ENCODE results near the gene OR4D5. TPM values are rescaled to one million over a fixed set of nuclear protein-coding genes. Genes with fewer than 3 reads are reported as not detected.

The OR4D5 gene
- total and polyA plus RNA-seq, 2 of the 8 experiments (the other 6 are each of a cell fraction or from before 2014, with no cell fraction given) = not detected

GRCh38 chr11:123942413-123942812, 3.0 kb downstream of the OR4D5 start:
- Histone ChIP-seq H3K4me3 (ENCODE audit: extremely low read depth in 1 of 4, insufficient read depth in 2 of 4, low read depth in 3 of 4, low read length in 4 of 4) (no peak overlapping the region), H2BK120ac (replicated peaks; ENCODE audit: low read depth, low read length) (no peak overlapping the region), H4K20me1 (replicated peaks in 1 of 2; ENCODE audit: control insufficient read depth in 1 of 2, insufficient read depth in 2 of 2, low read length in 2 of 2) (no peaks in the 10 kb centered on the region), H2BK12ac (ENCODE audit: low read depth, low read length) (no peak overlapping the region), H2BK20ac (ENCODE audit: low read length) (no peak overlapping the region), H3K9ac (replicated peaks in 1 of 4; ENCODE audit: extremely low read depth in 1 of 4, low read depth in 3 of 4, low read length in 3 of 4) (no peak overlapping the region), H3K14ac (ENCODE audit: insufficient read length) (no peak overlapping the region), H4K91ac (replicated peaks; ENCODE audit: insufficient read length, low read length) (no peak overlapping the region), H3K23me2 (ENCODE audit: low read depth, low read length) (no peaks in the 10 kb centered on the region), H3K23ac (ENCODE audit: insufficient read length) (no peak overlapping the region), H2AFZ (ENCODE audit: low read length) (no peak overlapping the region), H3K18ac (ENCODE audit: extremely low read depth, low read length) (no peak overlapping the region), H3K27ac (ENCODE audit: low read depth, low read length) (no peak overlapping the region), H3K36me3 (ENCODE audit: control insufficient read depth in 2 of 4, insufficient read depth in 4 of 4, low read length in 3 of 4) (no peaks in the 10 kb centered on the region), H2AK5ac (ENCODE audit: low read depth, low read length) (no peak overlapping the region), H3K4me1 (replicated peaks in 1 of 4; ENCODE audit: control insufficient read depth in 3 of 4, insufficient read depth in 4 of 4, low read length in 3 of 4) (no peaks in the 10 kb centered on the region), H4K5ac (ENCODE audit: insufficient read length, low read depth, low read length) (no peak overlapping the region), H3K79me2 (ENCODE audit: control insufficient read depth in 1 of 2, insufficient read depth in 2 of 2, low read length in 2 of 2) (no peaks in the 10 kb centered on the region), H3K9me3 (ENCODE audit: insufficient read depth in 2 of 2, low read depth in 1 of 2, low read length in 1 of 2) (no peaks in the 10 kb centered on the region), H2BK5ac (ENCODE audit: low read depth, low read length) (no peak overlapping the region), H3K4ac (replicated peaks; ENCODE audit: insufficient read length, low read depth, low read length) (no peak overlapping the region), H2BK15ac (ENCODE audit: low read length) (no peak overlapping the region), H3K79me1 (ENCODE audit: low read depth, low read length) (no peaks in the 10 kb centered on the region), H4K8ac (ENCODE audit: extremely low read depth, insufficient read depth, low read length) (no peak overlapping the region), H3K27me3 (replicated peaks in 1 of 4; ENCODE audit: control insufficient read depth in 3 of 4, extremely low read depth in 1 of 4, insufficient read depth in 3 of 4, low read length in 3 of 4) (no peaks in the 10 kb centered on the region), H3K56ac (replicated peaks; ENCODE audit: insufficient read length, low read depth, low read length) (no peak overlapping the region), H3K4me2 (ENCODE audit: insufficient read depth in 1 of 2, low read depth in 2 of 2, low read length in 2 of 2) (no peak overlapping the region)
- no peak for DNase-seq (ENCODE audit: low read depth in 1 of 2, low spot score in 2 of 2)
- whole genome bisulfite sequencing, 2 experiments (ENCODE audit: extremely low coverage in 1 of 2, insufficient coverage in 1 of 2, insufficient read length in 1 of 2, insufficient replicate concordance in 2 of 2, low coverage in 1 of 2, low lambda C conversion rate in 2 of 2, missing lambda C conversion rate in 1 of 2) = 89% methylated on average over 4 of the region's 4 CpGs; no CpG with 5 or more reads in 1 of the 2 experiments
- TF ChIP-seq E2F6 (IDR thresholded peaks at IDR 0.05) (no peak), POU5F1 (IDR thresholded peaks at IDR 0.05; ENCODE audit: low read depth, low read length) (no peak), TEAD4 (IDR thresholded peaks at IDR 0.05; ENCODE audit: low read depth, low read length) (no peak), RFX5 (IDR thresholded peaks at IDR 0.05; ENCODE audit: borderline replicate concordance, low read depth, low read length) (no peak), EP300 (IDR thresholded peaks at IDR 0.05; ENCODE audit: borderline replicate concordance in 1 of 2, low read depth in 2 of 2, low read length in 2 of 2) (no peak), TAF1 (IDR thresholded peaks at IDR 0.05; ENCODE audit: low read depth, low read length) (no peak), SP2 (IDR thresholded peaks at IDR 0.05; ENCODE audit: low read length) (no peak), RXRA (IDR thresholded peaks at IDR 0.05; ENCODE audit: insufficient read depth, low read depth, low read length) (no peak), SRF (IDR thresholded peaks at IDR 0.05; ENCODE audit: low read depth, low read length) (no peak)
- no peak for FAIRE-seq
- POLR2A ChIA-PET (ENCODE audit: partially characterized antibody) = no interaction called here
- CTCF ChIA-PET (ENCODE audit: partially characterized antibody) = no interaction called here
